ENCODE measurements around the gene CLTRN. TPM values are rescaled to one million over a fixed set of nuclear protein-coding genes. Genes with fewer than 3 reads are reported as not detected.

The CLTRN gene
- total RNA-seq, 1 experiment from 2014 or later: 1.5 TPM

DNA sequence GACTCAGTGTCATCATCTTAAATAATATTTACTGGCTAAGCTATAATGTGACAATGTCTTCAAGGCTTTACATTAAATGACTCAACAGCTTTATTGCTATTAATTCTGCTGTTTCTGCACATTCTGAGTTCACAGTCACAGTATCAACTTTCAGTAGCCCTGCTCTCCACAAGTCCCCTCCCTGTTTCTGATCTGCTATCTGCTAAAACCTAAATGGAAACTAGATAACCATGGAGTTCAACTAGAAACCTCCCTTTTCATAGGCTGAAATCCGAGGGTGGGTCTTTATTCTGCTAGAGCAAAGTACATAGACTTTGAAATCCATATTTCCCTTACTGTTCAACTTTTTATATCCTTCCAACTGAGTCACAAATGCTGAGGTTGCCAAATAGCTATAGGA, 58.5 kb downstream of the CLTRN start:
- ChIA-PET CTCF (no interaction called here), POLR2A (no interaction called here)
- H3K27me3 Mint-ChIP-seq (ENCODE audit: insufficient read depth, unreplicated experiment): peaks cover 48% of the 10 kb centered on the region
- no peaks in the 10 kb centered on the region for H3K9me3 Mint-ChIP-seq (ENCODE audit: unreplicated experiment)
- no TSS peak for BruUV-seq (replicated peaks)
- intact Hi-C loops (cut with micrococcal nuclease): no loop called here
- no peaks in the 10 kb centered on the region for H3K4me1 Mint-ChIP-seq (ENCODE audit: insufficient read depth, unreplicated experiment)
- H3K27ac Mint-ChIP-seq (ENCODE audit: low read depth, unreplicated experiment): no peak overlapping the region
- H3K36me3 Mint-ChIP-seq (ENCODE audit: insufficient read depth, unreplicated experiment): no peaks in the 10 kb centered on the region
- H3K4me3 Mint-ChIP-seq (ENCODE audit: unreplicated experiment): no peak overlapping the region
- DNase-seq (ENCODE audit: unreplicated experiment): no peak
- TF ChIP-seq, protein P1, sequence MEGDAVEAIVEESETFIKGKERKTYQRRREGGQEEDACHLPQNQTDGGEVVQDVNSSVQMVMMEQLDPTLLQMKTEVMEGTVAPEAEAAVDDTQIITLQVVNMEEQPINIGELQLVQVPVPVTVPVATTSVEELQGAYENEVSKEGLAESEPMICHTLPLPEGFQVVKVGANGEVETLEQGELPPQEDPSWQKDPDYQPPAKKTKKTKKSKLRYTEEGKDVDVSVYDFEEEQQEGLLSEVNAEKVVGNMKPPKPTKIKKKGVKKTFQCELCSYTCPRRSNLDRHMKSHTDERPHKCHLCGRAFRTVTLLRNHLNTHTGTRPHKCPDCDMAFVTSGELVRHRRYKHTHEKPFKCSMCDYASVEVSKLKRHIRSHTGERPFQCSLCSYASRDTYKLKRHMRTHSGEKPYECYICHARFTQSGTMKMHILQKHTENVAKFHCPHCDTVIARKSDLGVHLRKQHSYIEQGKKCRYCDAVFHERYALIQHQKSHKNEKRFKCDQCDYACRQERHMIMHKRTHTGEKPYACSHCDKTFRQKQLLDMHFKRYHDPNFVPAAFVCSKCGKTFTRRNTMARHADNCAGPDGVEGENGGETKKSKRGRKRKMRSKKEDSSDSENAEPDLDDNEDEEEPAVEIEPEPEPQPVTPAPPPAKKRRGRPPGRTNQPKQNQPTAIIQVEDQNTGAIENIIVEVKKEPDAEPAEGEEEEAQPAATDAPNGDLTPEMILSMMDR (IDR thresholded peaks at IDR 0.05; ENCODE audit: unreplicated experiment): no peak

DNA sequence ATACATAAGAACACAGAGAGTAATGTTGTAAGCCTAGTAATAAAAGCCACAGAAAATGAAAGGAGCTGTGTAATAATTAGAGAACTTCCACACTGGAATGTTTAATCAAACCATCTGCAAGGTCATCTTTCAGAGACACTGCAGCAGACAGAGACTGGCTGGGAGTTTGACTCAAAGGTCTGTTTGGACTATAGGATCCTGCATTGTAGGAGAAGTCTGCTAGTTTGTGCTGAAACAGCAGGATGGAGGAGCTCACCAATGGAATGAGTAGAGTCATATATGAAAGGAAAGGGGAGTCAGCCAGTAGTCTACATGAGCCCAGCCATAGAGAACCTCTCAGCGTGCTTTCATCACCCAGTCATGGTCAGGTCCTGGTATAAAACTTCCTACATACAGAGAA, 59.4 kb downstream of the CLTRN start:
- intact Hi-C loops (cut with micrococcal nuclease): no loop called here
- Mint-ChIP-seq H3K27ac (ENCODE audit: low read depth, unreplicated experiment) (no peak overlapping the region), H3K4me1 (ENCODE audit: insufficient read depth, unreplicated experiment) (no peaks in the 10 kb centered on the region), H3K27me3 (ENCODE audit: insufficient read depth, unreplicated experiment) (peaks cover 57% of the 10 kb centered on the region), H3K36me3 (ENCODE audit: insufficient read depth, unreplicated experiment) (no peaks in the 10 kb centered on the region), H3K9me3 (ENCODE audit: unreplicated experiment) (no peaks in the 10 kb centered on the region), H3K4me3 (ENCODE audit: unreplicated experiment) (no peak overlapping the region)
- no TSS peak for BruUV-seq (replicated peaks)
- TF ChIP-seq, protein P1 (IDR thresholded peaks at IDR 0.05; ENCODE audit: unreplicated experiment): no peak
- DNase-seq (ENCODE audit: unreplicated experiment): no peak
- CTCF ChIA-PET: interaction anchor here (0.7 kb wide), 1 partner anchor 83 kb away, joined by 3 read pairs; no protein-coding TSS in a partner anchor
- POLR2A ChIA-PET: interaction anchor here (0.8 kb wide), 1 partner anchor 10 kb away, joined by 3 read pairs; no protein-coding TSS in a partner anchor

GRCh38 chrX:15602761-15603160, 61.8 kb downstream of the CLTRN start:
- H3K9me3 Mint-ChIP-seq (ENCODE audit: unreplicated experiment): no peaks in the 10 kb centered on the region
- H3K36me3 Mint-ChIP-seq (ENCODE audit: insufficient read depth, unreplicated experiment): no peaks in the 10 kb centered on the region
- no peak overlapping the region for H3K27ac Mint-ChIP-seq (ENCODE audit: low read depth, unreplicated experiment)
- TF ChIP-seq, protein P1 (IDR thresholded peaks at IDR 0.05; ENCODE audit: unreplicated experiment): no peak
- no peak for DNase-seq (ENCODE audit: unreplicated experiment)
- BruUV-seq (replicated peaks): no TSS peak
- no peaks in the 10 kb centered on the region for H3K4me1 Mint-ChIP-seq (ENCODE audit: insufficient read depth, unreplicated experiment)
- ChIA-PET POLR2A (interaction anchor here (1.0 kb wide), 1 partner anchor 17 kb away, joined by 5 read pairs; no protein-coding TSS in a partner anchor), CTCF (no interaction called here)
- intact Hi-C loops (cut with micrococcal nuclease): no loop called here
- H3K4me3 Mint-ChIP-seq (ENCODE audit: unreplicated experiment): no peak overlapping the region
- H3K27me3 Mint-ChIP-seq (ENCODE audit: insufficient read depth, unreplicated experiment): peaks cover 60% of the 10 kb centered on the region

DNA sequence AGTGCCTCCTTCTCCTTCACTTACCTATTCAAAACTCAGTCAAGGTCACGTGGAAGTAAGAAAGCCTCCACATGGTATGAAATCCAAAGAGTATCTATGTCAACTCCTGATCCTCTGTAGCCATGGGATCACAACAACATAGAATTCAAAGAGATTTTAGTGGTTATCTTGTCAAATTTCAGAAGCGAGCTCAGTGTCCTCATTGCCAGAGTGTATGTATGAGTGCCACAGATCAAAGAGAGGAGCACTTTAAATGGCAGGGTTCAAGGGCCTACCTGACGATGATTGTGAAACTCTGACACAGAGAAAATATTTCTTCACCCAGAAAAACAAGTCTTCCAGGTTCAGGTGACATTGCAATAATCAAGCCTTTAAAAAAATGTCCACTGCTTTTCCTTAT, 62.7 kb downstream of the CLTRN start:
- DNase-seq (ENCODE audit: unreplicated experiment): no peak
- H3K27me3 Mint-ChIP-seq (ENCODE audit: insufficient read depth, unreplicated experiment): peaks cover 65% of the 10 kb centered on the region
- no peak overlapping the region for H3K4me3 Mint-ChIP-seq (ENCODE audit: unreplicated experiment)
- CTCF ChIA-PET: interaction anchor here (0.7 kb wide), 2 partner anchors 106 to 182 kb away, joined by 3 to 4 read pairs; no protein-coding TSS in a partner anchor
- BruUV-seq (replicated peaks): no TSS peak
- H3K4me1 Mint-ChIP-seq (ENCODE audit: insufficient read depth, unreplicated experiment): no peaks in the 10 kb centered on the region
- no peaks in the 10 kb centered on the region for H3K36me3 Mint-ChIP-seq (ENCODE audit: insufficient read depth, unreplicated experiment)
- intact Hi-C loops (cut with micrococcal nuclease): no loop called here
- POLR2A ChIA-PET: interaction anchor here (0.6 kb wide), 1 partner anchor 135 kb away, joined by 3 read pairs; no protein-coding TSS in a partner anchor
- TF ChIP-seq, protein P1 (IDR thresholded peaks at IDR 0.05; ENCODE audit: unreplicated experiment): no peak
- H3K27ac Mint-ChIP-seq (ENCODE audit: low read depth, unreplicated experiment): no peak overlapping the region
- H3K9me3 Mint-ChIP-seq (ENCODE audit: unreplicated experiment): no peaks in the 10 kb centered on the region
